ENCODE results near the gene EIF3B. TPM values are rescaled to one million over a fixed set of nuclear protein-coding genes. Genes with fewer than 3 reads are reported as not detected.

EIF3B gene
- total RNA-seq, 2 experiments from 2014 or later, result 166 to 167 TPM

DNA sequence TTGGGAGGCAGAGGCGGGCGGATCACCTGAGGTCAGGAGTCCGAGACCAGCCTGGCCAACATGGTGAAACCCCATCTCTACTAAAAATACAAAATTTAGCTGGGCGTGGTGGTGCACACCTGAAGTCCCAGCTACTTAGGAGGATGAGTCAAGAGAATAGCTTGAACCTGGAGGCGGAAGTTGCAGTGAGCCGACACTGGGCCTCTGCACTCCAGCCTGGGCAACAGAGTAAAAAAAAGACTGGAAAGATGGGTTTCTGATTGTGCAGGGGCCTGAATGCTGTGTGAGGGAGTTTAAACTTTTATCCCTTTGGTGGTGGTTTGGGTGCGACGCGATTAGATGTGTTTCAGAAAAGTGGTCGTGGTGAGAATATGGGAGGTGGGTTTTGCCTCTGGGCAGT is 50.6 kb downstream of the EIF3B start:
- ATAC-seq (ENCODE audit: poor library complexity) (no peak), DNase-seq (peak in 1 of 14 experiments; percentile 26)
- Histone ChIP-seq H3K4me3 (ENCODE audit: low read length) (peak overlapping the region; percentile 64), H3K4me1 (ENCODE audit: insufficient read depth, low read length) (peaks cover 67% of the 10 kb centered on the region), H3K9me3 (ENCODE audit: control insufficient read depth in 1 of 2, insufficient read depth in 1 of 2, low read length in 2 of 2) (no peaks in the 10 kb centered on the region), H3K36me3 (ENCODE audit: insufficient read depth, low read length) (no peaks in the 10 kb centered on the region), H3K27me3 (ENCODE audit: control insufficient read depth in 1 of 2, insufficient read depth in 2 of 2, low read length in 2 of 2) (no peaks in the 10 kb centered on the region), H3K27ac (ENCODE audit: low read depth in 1 of 2, low read length in 2 of 2) (peak overlapping the region in 1 of 2 donors; percentile 56)
- peaks cover 64% of the 10 kb centered on the region for H3K4me1 Mint-ChIP-seq (ENCODE audit: low read depth)
- H3K36me3 Mint-ChIP-seq (ENCODE audit: low read depth), result no peaks in the 10 kb centered on the region
- no peaks in the 10 kb centered on the region for H3K27me3 Mint-ChIP-seq
- TF ChIP-seq, protein P1, sequence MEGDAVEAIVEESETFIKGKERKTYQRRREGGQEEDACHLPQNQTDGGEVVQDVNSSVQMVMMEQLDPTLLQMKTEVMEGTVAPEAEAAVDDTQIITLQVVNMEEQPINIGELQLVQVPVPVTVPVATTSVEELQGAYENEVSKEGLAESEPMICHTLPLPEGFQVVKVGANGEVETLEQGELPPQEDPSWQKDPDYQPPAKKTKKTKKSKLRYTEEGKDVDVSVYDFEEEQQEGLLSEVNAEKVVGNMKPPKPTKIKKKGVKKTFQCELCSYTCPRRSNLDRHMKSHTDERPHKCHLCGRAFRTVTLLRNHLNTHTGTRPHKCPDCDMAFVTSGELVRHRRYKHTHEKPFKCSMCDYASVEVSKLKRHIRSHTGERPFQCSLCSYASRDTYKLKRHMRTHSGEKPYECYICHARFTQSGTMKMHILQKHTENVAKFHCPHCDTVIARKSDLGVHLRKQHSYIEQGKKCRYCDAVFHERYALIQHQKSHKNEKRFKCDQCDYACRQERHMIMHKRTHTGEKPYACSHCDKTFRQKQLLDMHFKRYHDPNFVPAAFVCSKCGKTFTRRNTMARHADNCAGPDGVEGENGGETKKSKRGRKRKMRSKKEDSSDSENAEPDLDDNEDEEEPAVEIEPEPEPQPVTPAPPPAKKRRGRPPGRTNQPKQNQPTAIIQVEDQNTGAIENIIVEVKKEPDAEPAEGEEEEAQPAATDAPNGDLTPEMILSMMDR (IDR thresholded peaks at IDR 0.05), result no peak
- peak overlapping the region; percentile 88 for H3K4me3 Mint-ChIP-seq
- no peaks in the 10 kb centered on the region for H3K9me3 Mint-ChIP-seq
- CTCF ChIA-PET, result interaction anchor here (1.4 kb wide), 1 partner anchor 26 kb away, joined by 4 read pairs; no protein-coding TSS in a partner anchor
- intact Hi-C loops (cut with DNase I, micrococcal nuclease), result loop anchor here in 1 of 2 experiments (5.0 kb wide), 2 partner anchors 227 to 833 kb away; partner anchors contain the start of genes PSMG3 and TTYH3
- peak overlapping the region; percentile 82 for H3K27ac Mint-ChIP-seq
- POLR2A ChIA-PET, result interaction anchor here (0.7 to 3.6 kb wide), 3 partner anchors 13 to 51 kb away, joined by 3 to 27 read pairs (median 5); partner anchors contain the start of gene EIF3B

DNA sequence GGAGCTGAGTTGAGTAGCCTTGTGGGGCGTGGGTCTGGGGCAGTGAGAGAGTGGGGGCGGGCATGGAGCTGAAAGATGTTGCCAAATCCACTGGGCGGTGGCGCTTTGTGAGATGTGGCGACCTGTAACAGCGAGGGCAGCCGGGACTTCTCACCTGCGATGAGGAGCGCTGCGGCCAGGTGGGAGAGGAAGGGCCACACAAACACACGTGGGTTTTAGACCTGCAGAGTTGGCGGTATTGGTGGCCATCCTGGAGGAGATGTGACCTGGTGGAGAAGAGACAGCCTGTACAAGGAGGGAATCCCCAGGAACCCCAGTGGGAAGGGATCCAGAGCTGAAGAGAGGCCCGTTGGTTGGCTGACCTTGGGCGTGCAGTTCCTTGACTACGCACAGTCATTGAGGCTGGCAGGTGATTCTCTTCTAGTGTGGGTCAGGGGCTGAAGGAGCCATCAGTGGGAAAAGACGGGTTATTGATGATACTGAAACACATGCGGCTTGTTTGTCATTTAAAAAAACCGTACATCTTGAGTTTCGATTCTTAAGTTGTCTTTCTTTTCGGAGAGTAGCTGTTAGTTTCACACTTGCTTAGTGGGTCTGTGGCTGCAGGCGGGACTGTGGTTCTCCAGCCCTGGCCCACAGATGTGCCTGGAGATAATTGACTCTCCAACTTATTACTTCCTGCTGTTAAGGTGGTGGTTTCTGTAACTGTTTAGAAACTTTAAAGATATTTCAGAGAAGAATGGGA is 51.1 kb downstream of the EIF3B start:
- peak overlapping the region; percentile 22 to 56 for H3K27ac ChIP-seq (ENCODE audit: low read depth in 1 of 2, low read length in 2 of 2)
- H3K9me3 Mint-ChIP-seq, result no peaks in the 10 kb centered on the region
- intact Hi-C loops (cut with DNase I, micrococcal nuclease), result loop anchor here in 1 of 2 experiments (5.0 kb wide), 2 partner anchors 227 to 833 kb away; partner anchors contain the start of genes PSMG3 and TTYH3
- CTCF ChIA-PET, result interaction anchor here (1.4 kb wide), 1 partner anchor 25 kb away, joined by 4 read pairs; no protein-coding TSS in a partner anchor
- POLR2A ChIA-PET, result interaction anchor here (0.6 to 3.6 kb wide), 6 partner anchors 10 to 174 kb away, joined by 3 to 27 read pairs (median 3); partner anchors contain the start of gene EIF3B
- H3K36me3 Mint-ChIP-seq (ENCODE audit: low read depth), result no peaks in the 10 kb centered on the region
- H3K4me1 Mint-ChIP-seq (ENCODE audit: low read depth), result peaks cover 68% of the 10 kb centered on the region
- H3K9me3 ChIP-seq (ENCODE audit: control insufficient read depth in 1 of 2, insufficient read depth in 1 of 2, low read length in 2 of 2), result no peaks in the 10 kb centered on the region
- peaks cover 71% of the 10 kb centered on the region for H3K4me1 ChIP-seq (ENCODE audit: insufficient read depth, low read length)
- DNase-seq (peak in 10 of 14 experiments; percentile 16 to 88 (median 46)), ATAC-seq (ENCODE audit: poor library complexity) (peak; percentile 13)
- H3K4me3 ChIP-seq (ENCODE audit: low read length), result peak overlapping the region; percentile 64
- no peaks in the 10 kb centered on the region for H3K27me3 Mint-ChIP-seq
- H3K27me3 ChIP-seq (ENCODE audit: control insufficient read depth in 1 of 2, insufficient read depth in 2 of 2, low read length in 2 of 2), result no peaks in the 10 kb centered on the region
- peak overlapping the region; percentile 88 for H3K4me3 Mint-ChIP-seq
- peak overlapping the region; percentile 82 for H3K27ac Mint-ChIP-seq
- TF ChIP-seq, protein P1 (IDR thresholded peaks at IDR 0.05), result no peak
- no peaks in the 10 kb centered on the region for H3K36me3 ChIP-seq (ENCODE audit: insufficient read depth, low read length)

DNA sequence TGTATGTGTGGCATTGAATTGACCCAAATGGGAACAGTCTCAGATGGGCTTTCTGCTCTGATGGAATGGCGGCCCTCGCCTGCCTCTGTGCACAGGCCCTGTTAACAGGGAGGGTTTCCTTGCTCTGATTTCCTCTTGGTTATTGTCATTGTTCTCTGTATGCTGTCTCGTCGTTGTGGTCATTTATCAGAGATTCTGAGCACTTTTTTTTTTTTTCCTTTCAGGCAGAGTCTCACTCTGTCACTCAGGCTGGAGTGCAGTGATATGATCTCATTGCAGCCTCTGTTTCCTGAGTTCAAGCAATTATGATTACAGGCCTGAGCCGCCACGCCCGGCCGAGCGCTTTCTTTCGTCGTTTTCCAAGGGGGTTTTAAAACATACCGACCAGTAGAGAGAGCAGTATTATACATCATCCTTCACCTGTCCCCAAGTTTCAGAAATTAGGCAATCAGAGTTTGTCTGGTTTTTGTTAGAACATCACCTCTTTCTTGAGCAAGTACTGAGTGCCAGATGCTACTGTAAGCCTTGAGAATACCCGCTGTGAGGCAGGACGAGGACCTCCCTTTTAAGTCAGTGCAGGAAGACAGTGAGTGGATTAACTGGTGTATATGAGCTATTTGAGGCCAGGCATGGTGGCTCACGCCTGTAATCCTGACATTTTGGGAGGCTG is 55.3 kb downstream of the EIF3B start:
- Histone ChIP-seq H3K4me3 (ENCODE audit: low read length) (peak overlapping the region; percentile 2), H3K4me1 (ENCODE audit: insufficient read depth, low read length) (peaks cover 70% of the 10 kb centered on the region), H3K27ac (ENCODE audit: low read depth in 1 of 2, low read length in 2 of 2) (peak overlapping the region in 1 of 2 donors; percentile 70), H3K27me3 (ENCODE audit: control insufficient read depth in 1 of 2, insufficient read depth in 2 of 2, low read length in 2 of 2) (no peaks in the 10 kb centered on the region), H3K36me3 (ENCODE audit: insufficient read depth, low read length) (no peaks in the 10 kb centered on the region), H3K9me3 (ENCODE audit: control insufficient read depth in 1 of 2, insufficient read depth in 1 of 2, low read length in 2 of 2) (no peaks in the 10 kb centered on the region)
- Mint-ChIP-seq H3K36me3 (ENCODE audit: low read depth) (no peaks in the 10 kb centered on the region), H3K4me3 (peak overlapping the region; percentile 63), H3K27me3 (no peaks in the 10 kb centered on the region), H3K9me3 (no peaks in the 10 kb centered on the region), H3K4me1 (ENCODE audit: low read depth) (peaks cover 74% of the 10 kb centered on the region), H3K27ac (peak overlapping the region; percentile 77)
- ATAC-seq (ENCODE audit: poor library complexity) (no peak), DNase-seq (peak in 3 of 14 experiments; percentile 26 to 42 (median 30))
- ChIA-PET CTCF (no interaction called here), POLR2A (no interaction called here)
- TF ChIP-seq, protein P1 (IDR thresholded peaks at IDR 0.05), result no peak
- intact Hi-C loops (cut with DNase I, micrococcal nuclease), result loop anchor here in 1 of 2 experiments (5.0 kb wide), 2 partner anchors 222 to 838 kb away; partner anchors contain the start of genes PSMG3 and TTYH3

All from CD4-positive, alpha-beta T cell (primary cell).